H1 (cell line): Measurements from ENCODE around the gene RIPPLY2. TPM values are rescaled to one million over a fixed set of nuclear protein-coding genes. Genes with fewer than 3 reads are reported as not detected.

Source experiments
- CTCF ChIA-PET: fragments of 300-600 bp; sonication (Branson Sonifier 250); formaldehyde crosslinking; loops from one replicate; lab custom pipeline; 2021; ENCODE audit not compliant: partially characterized antibody; lab: Charles Lee
- POLR2A ChIA-PET: fragments of 300-600 bp; sonication (Branson Sonifier 250); formaldehyde crosslinking; loops from one replicate; lab custom pipeline; 2021; ENCODE audit warnings: inconsistent platforms; ENCODE audit not compliant: partially characterized antibody; lab: Charles Lee
- DNase-seq, 2 experiments: peaks; one replicate each; pipeline versions ENCODE4 v3.0.0 to v3.0.0-alpha.2; 2010 to 2022; ENCODE audit warnings: low spot score in 2 of 2, low read depth in 1 of 2, mixed read lengths in 1 of 2
- FAIRE-seq: peaks from 2 replicates; lab custom pipeline; 2011; peaks lifted over from hg19 to GRCh38; lab: Jason Lieb, UNC
- H2AFZ ChIP-seq: 2 replicates; pipeline ENCODE4 v1.8.1; 2012; ENCODE audit warnings: low read length, inconsistent platforms
- H2AK5ac ChIP-seq: 2 replicates; pipeline ENCODE4 v1.6.1; 2013; ENCODE audit warnings: low read depth, low read length
- H2BK120ac ChIP-seq: replicated peaks from 2 replicates; pipeline ENCODE3; 2013; ENCODE audit warnings: low read depth, low read length, inconsistent platforms
- H2BK12ac ChIP-seq: 2 replicates; pipeline ENCODE4 v1.6.1; 2013; ENCODE audit warnings: low read depth, low read length
- H2BK15ac ChIP-seq: 2 replicates; pipeline ENCODE4 v1.6.1; 2013; ENCODE audit warnings: low read length
- H2BK20ac ChIP-seq: 2 replicates; pipeline ENCODE4 v1.6.1; 2013; ENCODE audit warnings: low read length
- H2BK5ac ChIP-seq: 2 replicates; pipeline ENCODE4 v1.6.1; 2013; ENCODE audit warnings: low read depth, low read length
- H3K14ac ChIP-seq: 2 replicates; pipeline ENCODE4 v1.6.1; 2013; ENCODE audit warnings: inconsistent platforms; ENCODE audit not compliant: insufficient read length
- H3K18ac ChIP-seq: 2 replicates; pipeline ENCODE4 v1.6.1; 2013; ENCODE audit warnings: low read length; ENCODE audit errors: extremely low read depth
- H3K23ac ChIP-seq: 2 replicates; pipeline ENCODE4 v1.6.1; 2013; ENCODE audit warnings: inconsistent platforms; ENCODE audit not compliant: insufficient read length
- H3K23me2 ChIP-seq: 2 replicates; pipeline ENCODE4 v1.6.1; 2013; ENCODE audit warnings: low read depth, low read length
- H3K27ac ChIP-seq: 2 replicates; pipeline ENCODE4 v1.6.1; 2011; ENCODE audit warnings: low read depth, low read length, inconsistent platforms
- H3K27me3 ChIP-seq, 4 experiments: replicated peaks in 1 of 4; 1 replicate in 1 of 4; 2 replicates in 3 of 4; pipeline versions ENCODE4 v1.6.1 to v1.8.1; 2011 to 2013; ENCODE audit warnings: low read length in 3 of 4, mild to moderate bottlenecking in 3 of 4, inconsistent platforms in 2 of 4, mixed read lengths in 2 of 4, moderate library complexity in 1 of 4; ENCODE audit not compliant: control insufficient read depth in 3 of 4, insufficient read depth in 3 of 4; ENCODE audit errors: extremely low read depth in 1 of 4
- H3K36me3 ChIP-seq, 4 experiments: 2 replicates each; pipeline versions ENCODE4 v1.6.1 to v1.8.1; 2011 to 2013; ENCODE audit warnings: mild to moderate bottlenecking in 4 of 4, low read length in 3 of 4, moderate library complexity in 2 of 4, control low read depth in 1 of 4, inconsistent platforms in 1 of 4; ENCODE audit not compliant: insufficient read depth in 4 of 4, control insufficient read depth in 2 of 4
- H3K4ac ChIP-seq: replicated peaks from 2 replicates; pipeline ENCODE3; 2013; ENCODE audit warnings: low read length, low read depth, mixed read lengths, inconsistent platforms; ENCODE audit not compliant: insufficient read length
- H3K4me1 ChIP-seq, 4 experiments: replicated peaks in 1 of 4; 1 replicate in 1 of 4; 2 replicates in 3 of 4; pipeline versions ENCODE4 v1.6.1 to v1.8.1; 2011 to 2013; ENCODE audit warnings: low read length in 3 of 4, inconsistent platforms in 2 of 4, mixed read lengths in 1 of 4; ENCODE audit not compliant: insufficient read depth in 4 of 4, control insufficient read depth in 3 of 4
- H3K4me2 ChIP-seq, 2 experiments: 2 replicates each; pipeline versions ENCODE4 v1.6.1 to v1.8.1; 2011 to 2013; ENCODE audit warnings: low read depth in 2 of 2, low read length in 2 of 2, control low read depth in 1 of 2, inconsistent platforms in 1 of 2, mild to moderate bottlenecking in 1 of 2; ENCODE audit not compliant: insufficient read depth in 1 of 2
- H3K4me3 ChIP-seq, 4 experiments: fragments of 200-600, 300-600 bp in 1 of 4; sonication (generic), shearing (Covaris generic), sonication (Bioruptor Twin) in 1 of 4; 2 replicates each; pipeline versions ENCODE4 v1.5.1 to v1.8.1; 2011 to 2016; ENCODE audit warnings: low read length in 4 of 4, low read depth in 3 of 4, control low read depth in 2 of 4, inconsistent platforms in 2 of 4, mild to moderate bottlenecking in 2 of 4, mixed read lengths in 1 of 4, moderate library complexity in 1 of 4; ENCODE audit not compliant: insufficient read depth in 2 of 4; ENCODE audit errors: extremely low read depth in 1 of 4
- H3K56ac ChIP-seq: replicated peaks from 2 replicates; pipeline ENCODE3; 2013; ENCODE audit warnings: low read depth, mild to moderate bottlenecking, mixed read lengths, low read length, inconsistent platforms; ENCODE audit not compliant: insufficient read length
- H3K79me1 ChIP-seq: 2 replicates; pipeline ENCODE4 v1.6.1; 2013; ENCODE audit warnings: low read depth, low read length, control low read depth
- H3K79me2 ChIP-seq, 2 experiments: 2 replicates each; pipeline versions ENCODE4 v1.6.1 to v1.8.1; 2012 to 2013; ENCODE audit warnings: low read length in 2 of 2, mild to moderate bottlenecking in 2 of 2, inconsistent platforms in 1 of 2; ENCODE audit not compliant: insufficient read depth in 2 of 2, control insufficient read depth in 1 of 2
- H3K9ac ChIP-seq, 4 experiments: replicated peaks in 1 of 4; 1 replicate in 1 of 4; 2 replicates in 3 of 4; pipeline versions ENCODE4 v1.6.1 to v1.8.1; 2011 to 2013; ENCODE audit warnings: low read depth in 3 of 4, low read length in 3 of 4, control low read depth in 2 of 4, mild to moderate bottlenecking in 2 of 4, moderate library complexity in 2 of 4, inconsistent platforms in 1 of 4; ENCODE audit errors: extremely low read depth in 1 of 4
- H3K9me3 ChIP-seq, 2 experiments: 2 replicates each; pipeline versions ENCODE4 v1.6.1 to v1.8.1; 2012 to 2013; ENCODE audit warnings: mild to moderate bottlenecking in 2 of 2, moderate library complexity in 2 of 2, control low read depth in 1 of 2, inconsistent platforms in 1 of 2, low read depth in 1 of 2, low read length in 1 of 2, mixed read lengths in 1 of 2; ENCODE audit not compliant: insufficient read depth in 2 of 2
- H4K20me1 ChIP-seq, 2 experiments: replicated peaks in 1 of 2; 2 replicates each; pipeline versions ENCODE3 to v1.8.1; 2011 to 2013; ENCODE audit warnings: inconsistent platforms in 2 of 2, low read length in 2 of 2, mild to moderate bottlenecking in 1 of 2; ENCODE audit not compliant: insufficient read depth in 2 of 2, control insufficient read depth in 1 of 2
- H4K5ac ChIP-seq: 2 replicates; pipeline ENCODE4 v1.6.1; 2013; ENCODE audit warnings: low read length, low read depth, mixed read lengths, inconsistent platforms; ENCODE audit not compliant: insufficient read length
- H4K8ac ChIP-seq: 2 replicates; pipeline ENCODE4 v1.8.0; 2013; ENCODE audit warnings: mild to moderate bottlenecking, moderate library complexity, low read length, inconsistent platforms; ENCODE audit not compliant: insufficient read depth; ENCODE audit errors: extremely low read depth
- H4K91ac ChIP-seq: replicated peaks from 2 replicates; pipeline ENCODE3; 2013; ENCODE audit warnings: low read length, mixed read lengths, inconsistent platforms; ENCODE audit not compliant: insufficient read length
- ASH2L ChIP-seq: fragments of 200-600, 300-600 bp; sonication (generic); IDR thresholded peaks from one replicate; pipeline ENCODE4 v1.7.1; 2017; ENCODE audit warnings: low read length
- BCL11A ChIP-seq, 2 experiments: IDR thresholded peaks; one replicate each; pipeline ENCODE4 v1.6.1; 2011; ENCODE audit warnings: low read depth in 2 of 2, low read length in 2 of 2, mild to moderate bottlenecking in 2 of 2
- CEBPB ChIP-seq: IDR thresholded peaks from 2 replicates; pipeline ENCODE4 v1.6.1; 2012; ENCODE audit warnings: low read depth, low read length
- CTCF ChIP-seq, 3 experiments: IDR thresholded peaks; 1 replicate in 2 of 3; 2 replicates in 1 of 3; pipeline versions ENCODE4 v1.5.1 to v1.6.1; 2011; ENCODE audit warnings: low read length in 3 of 3, mild to moderate bottlenecking in 3 of 3, inconsistent platforms in 2 of 3, low read depth in 1 of 3, moderate library complexity in 1 of 3; ENCODE audit not compliant: insufficient read depth in 1 of 3; ENCODE audit errors: control extremely low read depth in 1 of 3
- E2F6 ChIP-seq: IDR thresholded peaks from 2 replicates; pipeline ENCODE4 v1.6.1; 2012; ENCODE audit warnings: inconsistent platforms
- EP300 ChIP-seq, 2 experiments: IDR thresholded peaks; 1 replicate in 1 of 2; 2 replicates in 1 of 2; pipeline ENCODE4 v1.6.1; 2011 to 2012; ENCODE audit warnings: low read depth in 2 of 2, low read length in 2 of 2, mild to moderate bottlenecking in 2 of 2, borderline replicate concordance in 1 of 2, inconsistent platforms in 1 of 2, moderate library complexity in 1 of 2
- POLR2A ChIP-seq, 2 experiments: IDR thresholded peaks; 1 replicate in 1 of 2; 2 replicates in 1 of 2; pipeline ENCODE4 v1.6.1; 2011; ENCODE audit warnings: low read depth in 2 of 2, low read length in 2 of 2, mild to moderate bottlenecking in 2 of 2; ENCODE audit errors: control extremely low read depth in 1 of 2
- POLR2AphosphoS5 ChIP-seq: IDR thresholded peaks from 2 replicates; pipeline ENCODE4 v1.6.1; 2011; ENCODE audit warnings: low read depth, low read length
- POU5F1 ChIP-seq: IDR thresholded peaks from 2 replicates; pipeline ENCODE4 v1.6.1; 2011; ENCODE audit warnings: low read depth, mild to moderate bottlenecking, low read length, moderate library complexity
- SAP30 ChIP-seq: fragments of 300-600 bp; sonication (generic); IDR thresholded peaks from 2 replicates; pipeline ENCODE4 v1.7.1; 2012; ENCODE audit warnings: low read length, moderate library complexity, mild to moderate bottlenecking, inconsistent platforms; ENCODE audit not compliant: insufficient read depth, insufficient replicate concordance
- TEAD4 ChIP-seq: IDR thresholded peaks from 2 replicates; pipeline ENCODE4 v1.6.1; 2012; ENCODE audit warnings: low read depth, low read length, inconsistent platforms, mixed read lengths
- WGBS, 2 experiments: shearing (Covaris generic) in 1 of 2; methylation state at CpG; one replicate each; pipeline versions ENCODE4 v1.1.6 to v1.1.7; 2013 to 2015; ENCODE audit warnings: low lambda C conversion rate in 2 of 2, mixed read lengths in 2 of 2, inconsistent platforms in 1 of 2, low coverage in 1 of 2, missing lambda C conversion rate in 1 of 2; ENCODE audit not compliant: insufficient replicate concordance in 2 of 2, insufficient coverage in 1 of 2, insufficient read length in 1 of 2; ENCODE audit errors: extremely low coverage in 1 of 2, missing lambda C conversion rate in 1 of 2; 5-methylcytosine and 5-hydroxymethylcytosine counted together
- polyA plus RNA-seq, 7 experiments: library from polyadenylated mRNA; depleted of rRNA in 3 of 7; stranded (reverse) in 5 of 7; unstranded in 2 of 7; fragments of >200 nt in 5 of 7; fragments of 200-250 nt in 2 of 7; gene quantifications; 1 replicate in 5 of 7; 2 replicates in 1 of 7; 4 replicates in 1 of 7; pipeline versions ENCODE4 v1.2.1 to v1.2.3, GENCODE V29; 2011 to 2013; ENCODE audit warnings: missing spikeins in 2 of 7, mixed read lengths in 2 of 7
- total RNA-seq: library from RNA; stranded (reverse); fragmentation: NEBNext Ultra II Directional; extraction: Animal tissue kit (Norgen Biotek cat#: 25700); gene quantifications from 2 replicates; pipeline ENCODE4 v1.2.1, GENCODE V29; 2021

Gene RIPPLY2
- total and polyA plus RNA-seq, 2 of the 8 experiments (the other 6 are each of a cell fraction or from before 2014, with no cell fraction given) = 0.74 to 1.5 TPM

- H3K4ac ChIP-seq = no peak overlapping the region
- H3K23ac ChIP-seq = no peak overlapping the region
- no peak overlapping the region for H3K9ac ChIP-seq
- no peaks in the 10 kb centered on the region for H4K20me1 ChIP-seq
- H3K36me3 ChIP-seq = no peaks in the 10 kb centered on the region; a peak in 1 of 8 replicates
- no peak overlapping the region for H2AFZ ChIP-seq
- no peak overlapping the region for H3K56ac ChIP-seq
- H2BK15ac ChIP-seq = no peak overlapping the region
- H2BK120ac ChIP-seq = no peak overlapping the region
- H3K4me3 ChIP-seq = no peak overlapping the region
- no peak overlapping the region for H2BK20ac ChIP-seq
- WGBS, 2 experiments = 89% methylated on average over 4 of the region's 4 CpGs; no CpG with 5 or more reads in 1 of the 2 experiments
- H4K8ac ChIP-seq = no peak overlapping the region
- DNase-seq = no peak
- no peak overlapping the region for H2AK5ac ChIP-seq
- TF ChIP-seq E2F6 = no peak
- TF ChIP-seq POLR2AphosphoS5 = no peak
- no peak for TF ChIP-seq POU5F1
- TF ChIP-seq POLR2A (IDR thresholded peaks at IDR 0.05; ENCODE audit: control extremely low read depth in 1 of 2, low read depth in 2 of 2, low read length in 2 of 2) = no peak
- no peak for TF ChIP-seq CEBPB
- no peak for TF ChIP-seq ASH2L
- no peak for TF ChIP-seq BCL11A (IDR thresholded peaks at IDR 0.05; ENCODE audit: low read depth in 2 of 2, low read length in 2 of 2)
- no peak for TF ChIP-seq EP300 (IDR thresholded peaks at IDR 0.05; ENCODE audit: borderline replicate concordance in 1 of 2, low read depth in 2 of 2, low read length in 2 of 2)
- TF ChIP-seq CTCF (IDR thresholded peaks at IDR 0.05; ENCODE audit: control extremely low read depth in 1 of 3, insufficient read depth in 1 of 3, low read depth in 1 of 3, low read length in 3 of 3) = no peak
- TF ChIP-seq TEAD4 = no peak
- TF ChIP-seq SAP30 = no peak
- TF ChIP-seq, all 59 proteins: peak for 0
- no peaks in the 10 kb centered on the region for H3K27me3 ChIP-seq
- no peak overlapping the region for H2BK12ac ChIP-seq
- H3K4me1 ChIP-seq = no peaks in the 10 kb centered on the region; a peak in 3 of 7 replicates
- no peaks in the 10 kb centered on the region for H3K23me2 ChIP-seq
- peaks cover 0 to 36% of the 10 kb centered on the region in 2 experiments; a peak in 2 of 4 replicates for H3K79me2 ChIP-seq
- H3K79me1 ChIP-seq = peaks cover 4% of the 10 kb centered on the region; the same call in 1 of the 2 replicates
- H3K9me3 ChIP-seq = no peaks in the 10 kb centered on the region
- ChIA-PET POLR2A (no interaction called here), CTCF (no interaction called here)
- no peak for FAIRE-seq
- no peak overlapping the region for H3K18ac ChIP-seq
- no peak overlapping the region for H3K14ac ChIP-seq
- H2BK5ac ChIP-seq = no peak overlapping the region
- H3K27ac ChIP-seq = no peak overlapping the region
- H4K91ac ChIP-seq = no peak overlapping the region
- H4K5ac ChIP-seq = no peak overlapping the region
- no peak overlapping the region for H3K4me2 ChIP-seq
Observed at GRCh38 chr6:83904395-83904794, 51.2 kb downstream of the RIPPLY2 start.
